ENCODE results near the gene MAGI3. TPM values are rescaled to one million over a fixed set of nuclear protein-coding genes. Genes with fewer than 3 reads are reported as not detected.

Gene MAGI3
- total and polyA plus RNA-seq, 2 donors (not counting 1 experiment from before 2014, with no cell fraction given) = 0.30 to 0.67 TPM

- POLR2A ChIA-PET = no interaction called here
These were observed 282.2 kb downstream of the MAGI3 start for GRCh38 chr1:113672491-113672890.

GRCh38 chr1:113674591-113674990 lies 284.3 kb downstream of the MAGI3 start:
- Mint-ChIP-seq H3K27ac (no peak overlapping the region), H3K4me1 (no peaks in the 10 kb centered on the region), H3K4me3 (no peak overlapping the region), H3K27me3 (no peaks in the 10 kb centered on the region), H3K9me3 (ENCODE audit: insufficient read depth) (no peaks in the 10 kb centered on the region)
- 80% methylated on average over 1 of the region's 1 CpG for WGBS (ENCODE audit: insufficient coverage)
- no peak for DNase-seq
- no peak overlapping the region for H2AFZ ChIP-seq (ENCODE audit: insufficient read depth, low read depth, low read length, poor library complexity, severe bottlenecking)
- no peaks in the 10 kb centered on the region for H3K4me1 ChIP-seq (ENCODE audit: control insufficient read depth in 2 of 2, insufficient read depth in 2 of 2, low read length in 2 of 2)
- H3K9me3 ChIP-seq (ENCODE audit: control extremely low read depth in 1 of 3, control insufficient read depth in 2 of 3, insufficient read depth in 1 of 3, low read length in 2 of 3) = no peaks in the 10 kb centered on the region
- no peaks in the 10 kb centered on the region for H3K36me3 ChIP-seq (replicated peaks in 1 of 2; ENCODE audit: control extremely low read depth in 1 of 2, control insufficient read depth in 1 of 2, extremely low read depth in 1 of 2, insufficient read depth in 2 of 2, low read length in 1 of 2)
- no peaks in the 10 kb centered on the region for H3K79me2 ChIP-seq (ENCODE audit: control insufficient read depth, insufficient read depth, low read length)
- no peak overlapping the region for H3K4me3 ChIP-seq (ENCODE audit: control extremely low read depth in 1 of 5, extremely low read depth in 1 of 5, insufficient read depth in 1 of 5, low read depth in 2 of 5, low read length in 4 of 5)
- no peak overlapping the region for H3K4me2 ChIP-seq (replicated peaks; ENCODE audit: low read depth, low read length, poor library complexity, severe bottlenecking)
- ChIA-PET CTCF (interaction anchor here (0.6 to 1.1 kb wide), 2 partner anchors 475 to 959 kb away, joined by 3 read pairs; no protein-coding TSS in a partner anchor), POLR2A (no interaction called here)
- H4K20me1 ChIP-seq (ENCODE audit: control insufficient read depth, insufficient read depth, low read length, poor library complexity, severe bottlenecking) = no peaks in the 10 kb centered on the region
- no peaks in the 10 kb centered on the region for H3K27me3 ChIP-seq (replicated peaks in 1 of 4; ENCODE audit: control extremely low read depth in 1 of 4, control insufficient read depth in 3 of 4, insufficient read depth in 4 of 4, low read length in 3 of 4)
- ATAC-seq (ENCODE audit: low read depth) = no peak
- intact Hi-C loops (cut with micrococcal nuclease) = no loop called here
- TF ChIP-seq EZH2 (IDR thresholded peaks at IDR 0.05; ENCODE audit: borderline replicate concordance, insufficient read depth, low read depth, low read length, poor library complexity, severe bottlenecking) (no peak), CTCF (IDR thresholded peaks at IDR 0.05) (no peak)
- H3K27ac ChIP-seq (ENCODE audit: low read length in 2 of 2) = no peak overlapping the region
- H3K9ac ChIP-seq (ENCODE audit: low read length) = no peak overlapping the region

More at GRCh38 chr1:113672491-113672890, 282.2 kb downstream of the MAGI3 start:
- Mint-ChIP-seq H3K4me1 (no peaks in the 10 kb centered on the region), H3K4me3 (no peak overlapping the region), H3K27me3 (no peaks in the 10 kb centered on the region), H3K27ac (no peak overlapping the region), H3K9me3 (ENCODE audit: insufficient read depth) (no peaks in the 10 kb centered on the region)
- H3K4me2 ChIP-seq (replicated peaks; ENCODE audit: low read depth, low read length, poor library complexity, severe bottlenecking) = no peak overlapping the region
- no peaks in the 10 kb centered on the region for H3K9me3 ChIP-seq (ENCODE audit: control extremely low read depth in 1 of 3, control insufficient read depth in 2 of 3, insufficient read depth in 1 of 3, low read length in 2 of 3)
- no CpG with 5 or more reads among the region's 4 CpGs for WGBS (ENCODE audit: insufficient coverage)
- CTCF ChIA-PET = interaction anchor here (1.2 kb wide), 1 partner anchor 956 kb away, joined by 4 read pairs; no protein-coding TSS in a partner anchor
- intact Hi-C loops (cut with micrococcal nuclease) = no loop called here
- no peaks in the 10 kb centered on the region for H4K20me1 ChIP-seq (ENCODE audit: control insufficient read depth, insufficient read depth, low read length, poor library complexity, severe bottlenecking)
- H3K27me3 ChIP-seq (replicated peaks in 1 of 4; ENCODE audit: control extremely low read depth in 1 of 4, control insufficient read depth in 3 of 4, insufficient read depth in 4 of 4, low read length in 3 of 4) = no peaks in the 10 kb centered on the region
- no peaks in the 10 kb centered on the region for H3K36me3 ChIP-seq (replicated peaks in 1 of 2; ENCODE audit: control extremely low read depth in 1 of 2, control insufficient read depth in 1 of 2, extremely low read depth in 1 of 2, insufficient read depth in 2 of 2, low read length in 1 of 2)
- ATAC-seq (ENCODE audit: low read depth) (no peak), DNase-seq (no peak)
- H3K4me3 ChIP-seq (ENCODE audit: control extremely low read depth in 1 of 5, extremely low read depth in 1 of 5, insufficient read depth in 1 of 5, low read depth in 2 of 5, low read length in 4 of 5) = no peak overlapping the region
- H3K79me2 ChIP-seq (ENCODE audit: control insufficient read depth, insufficient read depth, low read length) = no peaks in the 10 kb centered on the region
- no peak overlapping the region for H3K27ac ChIP-seq (ENCODE audit: low read length in 2 of 2)
- no peaks in the 10 kb centered on the region for H3K4me1 ChIP-seq (ENCODE audit: control insufficient read depth in 2 of 2, insufficient read depth in 2 of 2, low read length in 2 of 2)
- TF ChIP-seq EZH2 (IDR thresholded peaks at IDR 0.05; ENCODE audit: borderline replicate concordance, insufficient read depth, low read depth, low read length, poor library complexity, severe bottlenecking) (no peak), CTCF (IDR thresholded peaks at IDR 0.05) (no peak)
- H3K9ac ChIP-seq (ENCODE audit: low read length) = no peak overlapping the region
- no peak overlapping the region for H2AFZ ChIP-seq (ENCODE audit: insufficient read depth, low read depth, low read length, poor library complexity, severe bottlenecking)

Measured in B cell (primary cell).